GM18907 (cell line): ENCODE measurements around the gene WFDC11.
"Not testable (repeated sequence)": the region's sequence is repeated elsewhere in the genome, so short reads cannot be mapped to it uniquely, and the experiment has no call there.

Experiments used
- ATAC-seq: cut with Tn5 transposase; IDR thresholded peaks from one replicate; pipeline ENCODE4 v1.9.1; 2021; ENCODE audit warnings: mild to moderate bottlenecking, moderate library complexity; ENCODE audit not compliant: unreplicated experiment

The WFDC11 gene

DNA sequence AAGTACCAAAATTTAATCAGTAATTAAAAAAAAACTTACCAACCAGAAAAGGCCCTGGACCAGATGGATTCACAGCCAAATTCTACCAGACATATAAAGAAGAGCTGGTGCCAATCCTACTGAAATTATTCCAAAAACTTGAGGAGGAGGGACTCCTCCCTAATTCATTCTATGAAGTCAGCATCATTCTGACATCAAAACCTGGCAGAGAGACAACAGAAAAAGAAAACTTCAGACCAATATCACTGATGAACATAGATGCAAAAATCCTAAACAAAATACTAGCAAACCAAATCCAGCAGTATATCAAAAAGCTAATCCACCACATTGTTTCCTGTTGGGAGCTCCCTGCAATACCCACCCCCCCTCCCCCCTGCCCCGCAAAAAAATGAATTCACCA is at the start of gene WFDC11:
WFDC11 (minus strand) TSS at position 101 of the 400 bp plus-strand sequence. CDS start 19,639 bp downstream, outside the sequence.
- ATAC-seq, result no peak

- ATAC-seq, result not testable (repeated sequence)
Observed at GRCh38 chr20:45716141-45716688, 46.2 kb upstream of the WFDC11 start.

- ATAC-seq, result no peak
Observed at GRCh38 chr20:45704969-45705637, 35.1 kb upstream of the WFDC11 start, which contains the start of gene WFDC10B. TSS of gene WFDC10B (minus strand) at chr20:45705019. CDS start at chr20:45685992, 19,027 bp downstream.

DNA sequence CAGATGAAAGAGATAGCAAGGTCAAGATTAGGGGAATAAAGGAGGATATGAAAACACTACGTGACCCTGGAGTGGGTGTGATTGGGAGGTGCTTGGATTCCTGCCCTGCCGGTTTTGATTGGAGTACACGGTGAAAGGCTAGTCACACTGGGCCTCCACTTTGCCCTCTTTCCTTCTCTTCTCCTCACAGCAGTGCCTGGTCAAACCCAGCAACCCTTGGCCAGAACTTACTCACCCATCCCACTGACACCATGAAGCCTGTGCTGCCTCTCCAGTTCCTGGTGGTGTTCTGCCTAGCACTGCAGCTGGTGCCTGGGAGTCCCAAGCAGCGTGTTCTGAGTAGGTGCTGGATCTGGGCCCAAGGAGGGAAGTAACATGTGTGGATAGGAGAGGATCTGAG is 31.8 kb upstream of the WFDC11 start, which contains the start of gene WFDC13:
WFDC13 (plus strand) TSS at position 166 of the 400 bp plus-strand sequence; CDS start at position 252, 86 bp downstream.
- ATAC-seq, result no peak

DNA sequence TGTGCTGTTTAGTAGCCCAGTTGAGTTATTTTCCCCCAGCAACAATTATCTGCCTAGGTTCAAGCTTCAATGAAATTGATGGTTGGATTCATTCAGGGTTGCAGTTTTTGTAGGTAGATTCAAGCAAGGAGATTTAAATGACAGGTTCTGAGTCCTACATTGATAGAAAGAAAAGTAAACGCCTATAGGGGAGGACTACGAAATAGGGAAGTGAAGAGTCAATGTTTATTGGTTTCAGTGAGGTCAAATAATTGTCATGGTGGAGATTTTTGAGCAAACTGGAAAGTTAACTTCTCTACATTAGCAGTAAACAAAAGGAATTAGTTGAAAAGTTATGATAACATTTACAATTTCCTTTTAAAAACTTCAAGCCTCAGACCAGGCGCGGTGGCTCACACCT is 31.1 kb upstream of the WFDC11 start:
- no peak for ATAC-seq

DNA sequence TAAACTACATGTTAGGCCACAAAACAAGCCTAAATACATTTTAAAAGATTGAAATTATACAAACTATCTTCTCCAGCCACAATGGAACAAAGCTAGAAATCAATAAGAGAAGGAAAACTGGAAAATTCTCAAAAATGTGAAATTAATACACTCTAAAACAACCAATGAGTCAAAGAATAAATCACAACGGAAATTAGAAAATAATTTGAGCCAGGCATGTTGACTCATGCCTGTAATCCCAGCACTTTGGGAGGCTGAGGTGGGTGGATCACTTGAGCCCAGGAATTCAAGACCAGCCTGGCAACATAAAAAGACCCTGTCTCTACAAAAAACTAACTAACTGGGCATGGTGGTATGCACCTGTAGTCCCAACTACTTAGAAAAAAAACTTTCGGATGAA is 25.5 kb upstream of the WFDC11 start:
- ATAC-seq, result no peak

GRCh38 chr20:45693346-45693745 is 23.3 kb upstream of the WFDC11 start:
- not testable (repeated sequence) for ATAC-seq

DNA sequence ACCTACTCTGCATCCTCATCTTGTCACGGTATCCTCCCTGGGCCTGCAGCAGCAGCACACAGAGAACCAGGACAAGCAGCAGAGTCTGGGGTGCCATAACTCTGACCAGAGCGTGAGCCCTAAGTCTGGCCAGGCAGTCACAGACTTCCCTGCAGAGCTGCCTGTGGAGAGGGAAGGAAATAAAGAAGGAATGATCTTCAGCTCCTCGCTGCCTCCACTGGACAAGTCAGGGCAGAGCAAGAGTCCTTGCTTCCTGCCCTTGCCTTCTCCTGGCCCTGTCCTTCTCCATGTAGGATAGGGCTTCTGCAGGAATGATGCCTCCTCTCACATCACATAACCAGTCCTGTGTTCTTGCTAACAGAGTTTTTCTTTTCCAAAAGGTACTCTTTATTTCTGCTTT is 15.9 kb upstream of the WFDC11 start:
- no peak for ATAC-seq

DNA sequence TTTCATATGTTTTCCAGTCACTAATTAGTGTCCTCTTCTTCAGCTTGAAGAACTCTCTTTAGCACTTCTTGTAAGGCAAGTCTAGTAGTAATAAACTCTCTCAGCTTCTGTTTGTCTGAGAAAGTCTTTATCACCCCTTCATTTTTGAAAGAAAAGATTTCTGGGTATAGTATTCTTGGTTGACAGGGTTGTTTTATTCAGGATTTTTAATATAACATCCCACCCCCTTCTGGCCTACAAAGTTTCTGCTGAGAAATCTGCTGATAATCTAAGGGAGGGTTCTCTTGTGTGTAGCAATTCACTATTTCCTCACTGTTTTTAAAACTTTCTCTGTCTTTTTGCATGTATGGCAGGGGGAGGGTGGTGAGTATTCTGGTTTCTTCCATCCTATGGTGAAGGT is 9.6 kb upstream of the WFDC11 start:
- no peak for ATAC-seq

DNA sequence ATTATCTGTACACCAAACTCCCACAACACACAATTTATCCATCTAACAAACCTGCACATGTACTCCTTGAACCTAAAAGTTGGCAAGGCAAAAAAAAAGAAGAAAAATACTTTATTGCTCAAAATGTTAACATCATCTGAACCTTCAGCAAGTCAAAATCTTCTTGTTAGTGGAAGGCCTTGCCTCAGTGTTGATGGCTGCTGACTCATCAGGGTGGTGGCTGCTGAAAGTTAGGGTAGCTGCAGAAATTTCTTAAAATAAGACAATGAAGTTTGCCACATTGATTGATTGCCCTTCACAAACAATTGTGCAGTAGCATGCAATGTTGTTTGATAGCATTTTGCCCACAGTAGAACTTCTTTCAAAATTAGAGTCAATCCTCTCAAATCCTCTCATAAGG is 2.7 kb upstream of the WFDC11 start:
- no peak for ATAC-seq

GRCh38 chr20:45657038-45657437 is 13.0 kb downstream of the WFDC11 start:
- not testable (repeated sequence) for ATAC-seq

DNA sequence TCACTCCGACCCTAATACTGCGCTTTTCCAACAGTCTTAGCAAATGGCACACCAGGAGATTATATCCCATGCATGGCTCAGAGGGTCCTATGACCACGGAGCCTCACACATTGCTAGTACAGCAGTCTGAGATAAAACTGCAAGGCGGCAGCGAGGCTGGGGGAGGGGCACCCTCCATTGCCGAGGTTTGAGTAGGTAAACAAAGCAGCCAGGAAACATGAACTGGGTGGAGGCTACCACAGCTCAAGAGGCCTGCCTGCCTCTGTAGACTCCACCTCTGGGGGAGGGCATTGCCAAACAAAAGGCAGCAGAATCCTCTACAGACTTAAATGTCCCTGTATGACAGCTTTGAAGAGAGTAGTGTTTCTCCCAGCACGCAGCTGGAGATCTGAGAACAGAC is 18.3 kb downstream of the WFDC11 start:
- not testable (repeated sequence) for ATAC-seq

- ATAC-seq, result no peak
Observed at GRCh38 chr20:45649312-45649863, 20.7 kb downstream of the WFDC11 start.

DNA sequence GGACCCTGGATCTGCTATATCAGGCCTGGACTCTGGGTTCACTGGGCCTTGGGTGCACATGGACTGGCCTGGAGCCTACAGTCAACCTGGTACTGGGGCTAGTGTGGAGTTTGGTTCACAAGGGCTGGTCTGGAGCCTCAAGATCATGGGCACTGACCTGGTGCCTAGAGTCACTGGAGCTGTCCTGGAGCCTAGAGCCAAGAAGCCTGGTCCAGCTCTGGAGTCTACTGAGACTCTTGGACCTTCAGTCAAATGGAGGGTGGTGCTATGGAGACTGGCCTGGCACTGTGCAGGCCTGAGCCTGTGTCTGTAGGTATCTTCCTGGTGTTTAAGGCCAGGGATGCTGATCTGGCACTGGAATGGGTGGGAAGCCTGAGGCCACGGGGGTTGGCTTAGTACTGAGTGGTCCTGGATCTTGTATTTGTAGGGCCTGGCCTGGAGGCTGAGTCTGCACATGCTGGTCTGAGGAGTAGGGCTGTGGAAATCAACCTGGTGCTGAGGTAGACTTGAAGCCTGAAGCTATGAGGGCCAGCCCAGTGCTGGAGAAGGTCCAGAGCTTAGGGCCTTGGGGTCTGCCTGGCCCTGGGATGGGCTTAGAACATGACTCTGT is 22.5 kb downstream of the WFDC11 start:
- ATAC-seq, result no peak

DNA sequence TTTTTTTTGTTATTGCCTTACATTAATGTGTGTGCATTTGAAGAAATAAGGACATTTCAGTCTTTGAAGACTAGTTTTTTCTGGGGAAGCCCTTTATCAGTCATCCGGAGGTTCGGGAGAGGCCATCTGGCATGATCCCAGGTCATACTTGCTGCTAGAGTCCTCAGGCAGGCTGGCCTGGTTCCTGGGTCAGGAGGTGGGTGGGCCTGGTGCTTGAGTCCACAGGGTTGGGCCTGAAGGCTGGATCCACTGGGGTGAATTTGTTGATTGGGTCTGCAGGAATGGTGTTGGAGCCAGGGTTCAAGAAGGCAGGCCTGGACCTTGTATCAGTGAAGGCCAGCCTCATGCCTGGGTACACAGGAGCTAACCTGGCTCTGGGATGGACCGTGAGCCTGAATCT is 23.2 kb downstream of the WFDC11 start:
- no peak for ATAC-seq

DNA sequence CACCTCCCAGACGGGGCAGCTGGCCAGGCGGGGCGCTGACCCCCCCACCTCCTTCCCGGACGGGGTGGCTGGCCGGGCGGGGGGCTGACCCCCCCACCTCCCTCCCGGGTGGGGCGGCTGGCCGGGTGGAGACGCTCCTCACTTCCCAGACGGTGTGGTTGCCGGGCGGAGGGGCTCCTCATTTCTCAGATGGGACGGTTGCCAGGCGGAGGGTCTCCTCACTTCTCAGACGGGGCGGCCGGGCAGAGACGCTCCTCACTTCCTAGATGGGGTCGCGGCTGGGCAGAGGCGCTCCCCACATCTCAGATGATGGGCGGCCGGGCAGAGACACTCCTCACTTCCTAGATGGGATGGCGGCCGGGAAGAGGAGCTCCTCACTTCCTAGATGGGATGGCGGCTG is 24.2 kb downstream of the WFDC11 start:
- ATAC-seq, result not testable (repeated sequence)

DNA sequence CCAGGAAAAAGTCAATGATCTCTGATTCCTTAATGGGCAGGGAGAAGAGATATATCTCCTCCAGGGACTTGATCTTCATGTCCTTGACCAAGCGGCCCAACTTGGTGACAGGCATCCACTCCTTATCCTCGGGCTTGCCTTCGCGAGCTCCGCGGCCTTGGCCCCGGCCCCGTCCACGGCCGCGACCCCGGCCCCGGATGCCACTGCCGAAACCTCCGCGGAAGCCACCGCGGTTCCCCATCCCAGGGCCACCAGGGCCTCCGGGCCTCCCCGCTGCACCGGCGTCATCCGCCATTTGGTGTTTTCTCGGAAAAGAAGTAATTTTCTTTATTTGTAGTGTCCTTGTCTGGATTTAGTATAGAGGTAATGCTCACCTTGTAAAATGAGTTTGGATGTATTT is 29.0 kb downstream of the WFDC11 start:
- ATAC-seq, result not testable (repeated sequence)

GRCh38 chr20:45639687-45640086 is 30.4 kb downstream of the WFDC11 start:
- ATAC-seq, result no peak

- no peak for ATAC-seq
Observed at GRCh38 chr20:45636513-45636912, 33.5 kb downstream of the WFDC11 start.

GRCh38 chr20:45631184-45631583 is 38.9 kb downstream of the WFDC11 start, which contains the start of gene WFDC9:
TSS of gene WFDC9 (minus strand) at chr20:45631284. CDS start at chr20:45610181, 21,103 bp downstream.
- no peak for ATAC-seq

DNA sequence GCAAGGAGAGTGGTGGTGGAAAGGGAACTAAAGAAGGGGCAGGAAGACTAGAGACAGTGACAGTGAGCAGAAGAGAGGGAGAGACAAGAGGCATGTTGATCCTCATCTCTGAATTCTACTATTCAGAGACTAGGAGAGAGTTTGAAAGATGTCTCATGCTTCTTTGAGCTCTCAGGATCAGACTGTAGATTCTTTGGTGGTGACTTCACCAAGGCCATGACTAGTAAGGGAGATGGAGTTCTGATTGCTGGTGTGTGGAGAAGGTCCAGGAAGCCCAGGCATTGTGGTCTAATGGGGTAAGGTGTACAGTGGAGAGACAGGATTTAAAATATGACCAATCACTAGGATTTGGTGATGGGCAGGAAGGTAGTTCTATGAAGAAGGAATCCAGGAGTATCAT is 39.7 kb downstream of the WFDC11 start:
- ATAC-seq, result no peak
